Activated T-cell treated with anti-CD3 and anti-CD28 coated beads for 48 hours (primary cell): ENCODE measurements around the gene SLC9A2.

ENCODE experiments used
- DNase-seq: peaks from one replicate; pipeline ENCODE4 v3.0.0-alpha.2; 2020; ENCODE audit warnings: low read depth

SLC9A2 gene, protein sequence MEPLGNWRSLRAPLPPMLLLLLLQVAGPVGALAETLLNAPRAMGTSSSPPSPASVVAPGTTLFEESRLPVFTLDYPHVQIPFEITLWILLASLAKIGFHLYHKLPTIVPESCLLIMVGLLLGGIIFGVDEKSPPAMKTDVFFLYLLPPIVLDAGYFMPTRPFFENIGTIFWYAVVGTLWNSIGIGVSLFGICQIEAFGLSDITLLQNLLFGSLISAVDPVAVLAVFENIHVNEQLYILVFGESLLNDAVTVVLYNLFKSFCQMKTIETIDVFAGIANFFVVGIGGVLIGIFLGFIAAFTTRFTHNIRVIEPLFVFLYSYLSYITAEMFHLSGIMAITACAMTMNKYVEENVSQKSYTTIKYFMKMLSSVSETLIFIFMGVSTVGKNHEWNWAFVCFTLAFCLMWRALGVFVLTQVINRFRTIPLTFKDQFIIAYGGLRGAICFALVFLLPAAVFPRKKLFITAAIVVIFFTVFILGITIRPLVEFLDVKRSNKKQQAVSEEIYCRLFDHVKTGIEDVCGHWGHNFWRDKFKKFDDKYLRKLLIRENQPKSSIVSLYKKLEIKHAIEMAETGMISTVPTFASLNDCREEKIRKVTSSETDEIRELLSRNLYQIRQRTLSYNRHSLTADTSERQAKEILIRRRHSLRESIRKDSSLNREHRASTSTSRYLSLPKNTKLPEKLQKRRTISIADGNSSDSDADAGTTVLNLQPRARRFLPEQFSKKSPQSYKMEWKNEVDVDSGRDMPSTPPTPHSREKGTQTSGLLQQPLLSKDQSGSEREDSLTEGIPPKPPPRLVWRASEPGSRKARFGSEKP

DNA sequence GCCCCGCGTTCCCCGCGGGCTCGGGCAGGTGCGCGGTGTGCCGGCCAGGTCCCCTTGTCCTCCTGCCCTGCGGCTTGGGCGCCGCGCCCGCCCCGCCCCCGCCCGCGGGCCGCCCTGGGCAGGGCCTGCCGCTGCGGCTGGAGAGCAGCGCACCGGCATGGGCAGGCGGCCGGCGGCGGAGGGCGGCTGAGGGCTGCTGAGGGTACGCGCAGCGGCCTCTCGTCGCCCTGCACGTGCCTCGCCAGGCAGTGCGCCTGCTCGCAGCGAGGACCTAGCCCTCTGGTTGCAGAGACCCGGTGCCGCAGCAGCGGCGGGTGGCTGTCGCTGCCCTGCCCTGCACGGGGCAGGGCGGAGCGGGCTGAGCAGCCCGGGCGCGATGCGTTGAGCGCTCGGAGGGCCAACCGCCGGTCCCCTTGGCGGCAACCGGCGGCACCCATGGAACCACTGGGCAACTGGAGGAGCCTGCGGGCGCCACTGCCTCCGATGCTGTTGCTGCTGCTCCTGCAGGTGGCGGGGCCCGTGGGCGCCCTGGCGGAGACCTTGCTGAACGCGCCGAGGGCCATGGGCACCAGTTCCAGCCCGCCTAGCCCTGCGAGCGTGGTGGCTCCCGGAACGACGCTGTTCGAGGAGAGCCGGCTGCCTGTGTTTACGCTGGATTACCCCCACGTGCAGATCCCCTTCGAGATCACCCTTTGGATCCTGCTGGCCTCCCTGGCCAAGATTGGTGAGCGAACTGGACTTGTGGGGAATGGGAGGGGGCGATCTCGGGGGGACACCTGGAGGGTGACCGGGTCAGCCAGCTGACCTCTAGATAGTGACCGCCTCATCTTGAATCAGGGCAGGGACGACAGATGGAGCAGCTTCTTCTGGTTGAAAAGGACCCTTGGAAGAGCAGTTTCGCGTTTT, at the start of gene SLC9A2:
TSS of gene SLC9A2 (plus strand) at position 140 of the 906 bp plus-strand sequence. CDS start at position 436, 296 bp downstream.
- peak; percentile 10 for DNase-seq

DNA sequence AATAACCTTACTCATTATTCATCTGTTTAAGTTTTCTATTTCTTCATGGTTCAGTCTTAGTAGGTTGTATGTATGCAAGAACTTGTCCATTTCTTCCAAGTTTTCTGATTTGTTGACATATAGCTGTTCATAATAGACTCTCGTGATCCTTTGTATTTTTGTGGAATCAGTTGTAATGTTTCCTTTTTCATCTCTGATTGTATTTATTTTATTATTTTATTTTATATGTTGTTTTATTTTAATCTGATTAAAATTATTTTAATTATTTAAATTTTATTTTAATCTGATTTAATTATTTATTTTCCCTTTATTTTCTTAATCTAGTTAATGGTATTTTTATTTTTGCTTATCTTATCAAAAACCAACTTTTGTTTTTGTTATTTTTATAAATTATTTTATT, 43.5 kb upstream of the SLC9A2 start:
- DNase-seq, result no peak

DNA sequence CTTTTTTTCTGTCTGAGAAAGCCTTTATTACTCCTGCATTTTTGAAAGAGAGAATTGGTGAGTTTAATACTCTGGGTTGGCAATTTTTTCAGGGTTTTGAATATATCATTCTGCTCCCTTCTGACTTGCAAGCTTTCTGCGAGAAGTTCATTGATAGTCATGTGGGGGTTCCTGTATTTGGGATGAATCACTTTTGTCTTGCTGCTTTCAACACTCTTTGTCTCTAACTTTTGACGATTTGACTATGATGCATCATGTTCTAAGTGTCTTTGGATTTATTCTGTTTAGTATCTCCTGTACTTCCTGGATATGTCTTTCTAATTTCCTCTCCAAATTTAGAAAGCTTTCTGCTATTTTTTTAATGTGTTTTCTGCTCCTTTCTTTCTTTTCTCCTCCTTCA, 41.0 kb upstream of the SLC9A2 start:
- no peak for DNase-seq

DNA sequence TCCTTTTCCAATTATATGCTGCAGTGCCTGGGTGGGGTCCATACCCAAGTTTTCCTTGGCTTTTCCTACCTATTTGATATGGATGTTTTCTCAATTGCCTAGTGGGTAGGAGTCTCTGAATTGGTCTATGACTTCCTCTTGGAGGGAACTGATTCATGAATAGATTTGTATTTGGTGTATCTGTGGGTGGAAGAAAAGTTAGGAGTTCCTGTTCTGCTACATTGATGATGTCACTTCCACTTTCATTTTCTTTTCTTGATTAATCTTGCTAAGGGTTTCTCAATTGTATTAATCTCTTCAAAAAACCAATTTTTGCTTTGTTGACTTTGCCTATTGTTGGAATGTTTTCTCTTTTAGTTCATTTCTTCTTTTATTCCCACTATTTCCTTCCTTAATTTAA, 37.4 kb upstream of the SLC9A2 start:
- no peak for DNase-seq

DNA sequence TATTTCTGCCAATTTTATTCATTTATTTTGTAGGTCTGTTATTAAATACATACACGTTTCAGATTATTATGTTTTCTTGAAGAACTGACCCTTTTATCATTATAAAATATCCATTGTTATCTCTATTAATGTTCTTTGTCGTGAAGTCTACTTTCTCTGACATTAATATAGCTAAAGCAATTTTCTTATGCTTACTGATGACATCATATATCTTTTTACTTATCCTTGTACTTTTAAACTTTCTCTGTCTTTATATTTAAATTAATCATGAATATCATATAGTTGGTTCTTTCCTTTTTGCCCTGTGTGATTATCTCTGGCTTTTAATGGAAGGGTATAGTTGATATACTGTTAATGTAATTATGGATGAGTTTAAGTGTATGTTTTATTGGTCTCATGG, 36.5 kb upstream of the SLC9A2 start:
- no peak for DNase-seq

DNA sequence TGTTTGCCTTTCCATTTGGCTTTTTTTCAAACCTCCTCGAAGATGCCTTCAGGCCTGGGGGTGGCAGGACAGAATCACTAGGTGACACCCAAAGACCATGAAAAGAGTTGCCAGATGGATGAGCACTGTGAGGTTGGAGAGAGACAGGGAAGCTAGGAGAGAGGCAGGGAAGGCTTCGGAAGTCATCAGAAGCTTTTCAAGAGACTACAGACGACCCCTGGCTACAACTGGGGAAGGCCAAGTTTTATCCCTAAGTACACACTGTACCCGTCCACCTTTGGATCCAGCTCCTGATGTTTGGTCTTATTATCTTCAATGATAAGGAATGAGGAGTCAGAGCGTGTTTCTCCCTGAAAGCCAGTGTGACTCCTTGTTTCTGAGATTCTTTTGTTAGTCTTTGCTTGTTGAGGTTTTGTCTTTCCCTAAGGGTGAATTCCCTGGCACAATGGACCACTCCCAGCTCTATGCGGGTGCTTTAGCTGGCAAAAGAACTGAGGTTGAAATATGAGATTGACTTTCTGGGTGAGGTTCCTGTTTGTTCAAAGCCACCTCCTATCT, 33.4 kb upstream of the SLC9A2 start:
- DNase-seq, result no peak

DNA sequence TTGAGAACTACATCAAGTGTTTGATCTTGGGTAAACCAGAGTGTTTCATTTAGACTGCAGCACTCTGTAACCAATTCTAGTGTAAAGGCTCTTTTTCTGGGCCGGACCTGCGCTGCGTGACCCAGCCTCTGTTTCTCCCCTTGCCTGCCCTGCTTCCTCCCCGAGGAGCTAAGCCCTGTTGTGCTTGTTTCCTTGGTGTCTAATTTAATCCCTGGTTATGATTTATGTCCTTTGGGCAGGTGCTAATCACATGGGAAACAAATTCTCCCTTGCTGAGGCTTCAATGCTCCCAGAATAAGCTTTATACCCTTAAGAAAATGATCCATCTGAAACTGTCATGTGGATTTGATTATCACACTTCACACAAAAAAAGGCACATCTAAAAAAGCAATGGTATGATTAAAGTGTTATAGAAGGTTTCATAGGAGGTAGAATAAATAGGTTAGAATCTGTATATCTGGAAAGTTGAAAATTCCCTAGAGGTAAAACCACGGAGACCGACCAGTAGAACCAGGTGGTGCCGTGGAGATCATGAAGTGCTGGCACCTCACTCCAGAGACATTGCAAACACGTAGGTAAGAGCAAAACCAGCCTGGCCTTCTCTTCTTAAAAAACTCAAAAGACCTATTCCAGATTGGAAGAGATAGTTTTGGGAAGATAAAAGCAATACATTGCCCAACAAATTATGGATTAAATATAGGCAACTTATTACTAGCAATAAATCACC, 31.0 kb upstream of the SLC9A2 start:
- DNase-seq, result no peak

DNA sequence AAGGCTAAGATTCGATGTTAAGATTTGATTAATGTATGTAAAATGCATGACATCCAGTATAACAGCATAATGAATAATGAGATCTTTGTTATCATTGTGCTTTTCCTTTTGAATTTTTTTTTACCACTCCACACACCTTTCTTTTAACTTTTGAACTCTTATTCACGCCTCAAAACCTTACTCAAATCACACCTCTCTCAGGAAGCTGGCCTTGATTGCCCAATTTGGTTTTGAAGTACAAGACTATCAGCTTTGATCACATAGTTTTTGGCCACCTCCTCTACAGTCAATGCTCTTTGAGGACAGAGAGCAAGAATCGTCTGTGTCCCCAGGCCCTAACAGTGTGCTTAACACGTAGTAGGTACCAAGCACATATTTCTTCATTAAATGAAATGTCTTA, 29.9 kb upstream of the SLC9A2 start:
- no peak for DNase-seq

DNA sequence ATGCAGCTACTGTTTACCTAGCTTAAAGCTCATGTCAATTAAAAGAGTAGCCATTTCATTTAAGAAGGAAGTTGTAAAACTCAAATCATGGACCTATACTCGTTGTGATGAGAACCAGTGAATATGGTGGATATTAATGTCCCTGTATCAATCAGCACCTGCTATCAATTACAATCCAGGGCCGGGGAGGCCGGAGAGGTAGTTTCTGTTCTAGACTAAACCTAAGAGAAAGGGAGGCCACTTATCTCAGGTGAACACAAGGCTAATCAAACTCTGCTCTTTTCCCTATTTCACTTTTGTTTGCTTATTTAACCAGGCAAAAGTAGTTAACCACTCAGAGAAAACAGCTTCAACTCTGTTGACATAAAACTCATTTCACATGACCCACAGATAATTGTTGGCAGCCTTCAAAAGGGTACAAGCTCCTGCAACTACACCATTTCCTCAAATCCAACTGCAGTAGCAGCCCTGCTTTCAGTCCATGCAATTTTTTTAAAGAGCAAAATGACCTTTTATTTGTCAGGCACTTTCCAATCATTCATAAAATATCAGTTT, 27.8 kb upstream of the SLC9A2 start:
- no peak for DNase-seq

DNA sequence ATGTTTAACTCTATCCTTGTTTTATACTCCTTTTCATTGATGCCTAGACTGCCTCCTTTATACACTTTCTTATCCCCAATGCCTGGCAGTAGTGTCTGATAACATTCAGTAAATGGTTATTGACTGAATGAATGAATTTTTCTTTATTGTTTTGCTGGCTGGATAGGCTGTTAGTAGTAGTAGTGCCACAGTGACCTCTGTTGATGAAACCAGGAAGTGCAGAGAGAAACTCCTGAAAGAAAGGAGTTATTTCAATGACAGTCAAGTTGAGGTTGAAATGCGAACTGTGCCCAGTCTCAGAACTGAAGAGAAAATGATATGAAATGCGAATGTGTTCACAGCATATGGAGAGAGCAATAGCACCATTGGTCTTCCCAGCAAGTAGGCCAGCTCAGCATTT, 26.8 kb upstream of the SLC9A2 start:
- DNase-seq, result no peak

DNA sequence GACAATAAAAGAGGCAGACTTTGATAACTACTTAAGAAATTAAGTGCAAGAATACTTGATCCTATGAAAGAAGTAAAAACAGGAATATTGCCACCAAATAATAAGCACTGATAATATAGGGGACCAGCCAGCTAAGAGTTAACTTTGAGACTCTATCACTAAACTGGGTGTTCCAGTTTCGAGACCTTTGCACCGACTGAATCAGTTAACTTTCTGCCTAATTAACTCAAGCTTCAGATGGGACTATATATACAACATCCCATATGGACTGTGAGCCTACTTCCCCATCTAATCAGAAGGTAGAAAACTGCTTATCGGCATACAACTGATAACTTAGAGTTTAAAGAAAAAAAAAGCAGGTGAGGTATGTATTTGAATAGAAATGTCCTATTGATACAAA, 25.8 kb upstream of the SLC9A2 start:
- no peak for DNase-seq

DNA sequence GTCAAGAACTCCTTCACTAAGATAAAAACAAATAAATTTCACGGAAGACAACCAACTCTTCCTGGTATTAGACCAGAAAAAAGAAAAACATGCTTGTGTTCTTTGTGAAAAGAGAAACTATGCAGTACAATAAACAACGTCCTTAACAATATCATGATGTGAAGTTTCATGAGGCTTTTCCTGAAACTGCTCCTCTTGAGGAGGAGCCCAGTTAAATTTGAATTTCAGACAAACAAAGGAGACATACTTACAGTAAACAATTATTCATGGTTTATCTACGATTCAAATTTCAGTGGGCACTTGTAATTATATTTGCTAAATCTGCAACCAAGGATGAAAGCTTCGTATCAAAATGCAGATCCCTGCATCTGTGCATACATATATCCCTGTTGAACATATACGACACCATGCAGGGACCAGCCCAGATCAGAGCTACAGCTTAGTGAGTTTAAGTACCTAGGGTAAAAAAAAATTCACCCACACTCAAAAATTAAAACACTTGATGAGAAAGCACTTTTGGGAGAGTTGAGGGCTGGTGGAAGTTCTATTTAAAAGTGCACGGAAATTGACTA, 24.8 kb upstream of the SLC9A2 start:
- no peak for DNase-seq

DNA sequence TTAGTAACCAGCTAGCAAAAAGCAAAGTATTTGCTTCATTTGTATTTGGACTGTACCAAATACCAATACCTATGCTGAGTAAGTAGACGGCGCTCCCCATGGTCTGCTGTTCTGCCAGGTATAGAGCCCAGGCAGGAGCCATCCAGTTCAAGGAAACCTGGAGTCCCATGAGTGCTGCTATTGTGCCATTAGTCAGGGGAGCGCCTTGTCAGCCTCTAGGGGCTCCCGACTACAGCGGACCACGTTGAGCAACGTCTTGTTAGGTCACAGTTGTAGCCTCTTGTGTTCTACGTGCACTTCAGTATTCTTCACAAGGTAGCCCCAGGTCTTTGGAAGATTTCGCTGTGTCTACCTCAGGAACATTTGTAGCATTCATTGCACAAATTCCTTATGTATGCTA, 21.6 kb upstream of the SLC9A2 start:
- no peak for DNase-seq

DNA sequence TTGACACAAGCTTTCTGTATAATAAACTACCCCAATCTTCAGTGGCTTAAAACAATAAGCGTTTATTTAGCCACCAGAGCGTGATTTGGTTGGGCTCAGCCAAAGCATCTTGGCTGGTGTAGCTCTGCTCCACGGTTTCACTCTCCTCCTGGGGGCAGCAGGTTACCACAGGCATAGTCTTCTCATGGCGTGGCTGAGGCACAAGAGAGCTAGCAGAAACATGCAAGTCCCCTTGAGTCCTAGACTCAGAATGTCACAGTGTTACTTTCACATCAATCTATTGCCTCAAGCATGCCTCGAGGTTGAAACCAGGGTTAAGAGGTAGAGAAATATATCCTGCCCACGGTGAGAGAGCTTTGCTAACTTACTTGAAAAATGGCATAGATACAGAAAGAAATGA, 19.9 kb upstream of the SLC9A2 start:
- no peak for DNase-seq

DNA sequence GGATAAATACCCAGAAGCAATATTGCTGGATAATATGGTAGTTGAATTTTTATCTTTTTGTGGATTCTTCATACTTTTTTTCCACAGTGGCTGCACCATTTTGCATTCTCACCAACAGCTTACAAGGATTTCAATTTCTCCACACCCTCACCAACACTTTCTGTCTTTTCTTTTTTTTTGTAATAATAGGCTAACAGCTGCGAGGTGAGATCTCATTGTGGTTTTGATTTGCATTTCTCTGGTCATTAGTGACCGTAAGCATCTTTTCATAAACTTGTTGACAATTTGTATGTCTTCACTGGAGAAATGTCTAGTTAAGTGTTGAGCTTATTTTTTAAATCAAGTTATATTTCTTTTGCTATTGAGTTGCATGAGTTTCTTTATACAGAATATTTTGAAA, 17.6 kb upstream of the SLC9A2 start:
- no peak for DNase-seq

DNA sequence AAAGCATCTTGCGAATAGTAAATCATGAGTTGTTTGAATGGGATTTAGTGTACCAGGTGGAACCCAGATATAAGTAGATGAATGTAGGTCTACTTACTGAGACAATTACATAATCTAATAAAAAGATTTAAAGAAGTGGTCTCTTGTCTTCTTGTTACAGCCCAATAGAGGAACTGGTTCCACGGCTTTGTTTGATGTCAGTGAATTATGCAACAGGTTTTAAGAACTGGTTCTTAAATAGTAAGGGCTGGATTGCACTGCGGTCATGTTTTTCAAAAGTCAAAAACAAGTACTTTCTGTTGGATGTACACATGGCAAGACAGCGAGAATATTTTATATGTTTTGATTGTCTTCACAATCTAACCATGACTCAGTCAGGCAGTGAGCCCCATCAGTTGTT, 15.4 kb upstream of the SLC9A2 start:
- no peak for DNase-seq

DNA sequence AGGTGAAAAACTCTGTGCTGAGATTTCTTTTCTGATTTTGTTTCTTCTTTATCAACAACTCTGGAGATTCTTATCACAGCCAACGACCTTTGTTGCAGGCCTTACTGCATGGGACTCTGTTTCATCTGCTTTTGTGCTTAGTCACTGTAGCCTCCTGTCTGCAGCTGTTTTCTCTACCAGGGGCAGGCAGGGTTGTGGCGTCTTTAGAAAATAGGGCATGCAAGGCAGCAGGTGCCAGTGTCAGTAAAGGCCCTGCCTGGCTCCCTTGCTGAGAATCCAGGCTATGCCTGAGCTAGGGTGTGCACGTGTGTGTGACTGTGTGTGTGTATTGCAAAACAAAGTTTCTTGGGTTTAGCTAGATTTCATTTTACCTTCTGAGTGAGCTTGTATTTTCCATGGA, 14.6 kb upstream of the SLC9A2 start:
- DNase-seq, result no peak

DNA sequence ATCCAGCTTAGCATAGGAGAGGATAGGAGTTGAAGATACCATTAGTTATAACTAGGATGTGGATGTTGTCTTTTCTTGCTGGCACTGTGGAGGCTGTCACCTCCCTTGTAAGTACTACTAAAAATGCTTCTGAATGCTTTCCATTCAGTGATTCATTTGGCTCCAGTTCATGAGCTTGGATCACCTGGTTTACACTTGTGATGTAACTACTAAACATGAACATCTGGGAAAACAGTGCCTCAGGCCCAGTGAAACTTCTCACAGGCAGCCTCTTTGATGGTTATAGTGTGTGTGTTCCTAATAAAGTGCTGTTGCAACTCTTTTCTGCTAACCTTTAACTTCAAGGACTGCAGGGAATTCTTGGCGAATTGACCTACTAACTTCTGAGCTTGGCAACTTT, 13.0 kb upstream of the SLC9A2 start:
- no peak for DNase-seq

DNA sequence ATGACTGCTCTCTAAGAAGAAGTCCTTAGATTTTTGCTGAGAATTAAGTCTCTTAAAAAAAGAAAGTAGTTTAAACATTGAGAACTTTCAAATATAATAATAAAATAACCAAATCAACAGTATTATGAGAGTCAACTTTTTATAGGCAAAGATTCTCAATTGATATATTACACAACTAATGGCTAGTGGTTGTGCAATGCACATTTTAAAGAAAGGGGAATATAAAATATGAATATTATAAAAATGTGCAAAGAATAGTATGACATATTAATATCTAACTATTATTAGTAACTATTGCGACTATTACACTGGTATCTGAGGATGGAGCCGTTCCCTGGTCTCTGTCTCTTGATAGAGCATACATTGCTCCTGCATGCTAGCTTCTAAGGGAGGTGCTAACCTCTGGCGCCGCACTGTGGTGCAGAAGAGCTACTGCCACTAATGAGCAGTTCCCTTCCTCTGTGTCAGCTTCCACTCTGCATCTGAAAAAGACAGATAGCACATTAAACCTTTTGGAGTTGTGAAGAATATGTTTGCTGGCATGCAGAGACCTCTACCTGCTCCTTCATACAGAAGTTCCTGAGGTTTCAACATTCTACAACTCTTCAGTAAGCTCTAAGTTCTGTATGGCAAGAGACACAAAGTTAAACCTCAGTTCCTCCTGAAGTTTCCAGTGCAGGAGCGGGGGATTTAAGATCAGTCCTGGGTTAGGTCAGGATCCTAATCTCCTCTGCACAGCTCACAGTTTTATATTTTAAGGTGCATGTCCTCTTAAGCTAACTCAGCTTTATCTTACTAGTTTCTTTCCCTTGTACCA, 3.5 kb upstream of the SLC9A2 start:
- DNase-seq, result peak; percentile 23
